OCI-LY3 (cell line): Measurements from ENCODE around the gene CXCR5.

ENCODE experiments used
- EZH2phosphoT487 ChIP-seq: fragments of 200-600 bp; shearing (Covaris generic); IDR thresholded peaks from 2 replicates; pipeline ENCODE4 v1.6.1; 2018; ENCODE audit warnings: antibody characterized with exemption, mixed run types, low read depth
- TF ChIP-seq, protein P1 (sequence below): fragments of 200-600, 300-600 bp; sonication (generic); IDR thresholded peaks from 2 replicates; pipeline ENCODE4 v1.5.1; 2014; ENCODE audit warnings: antibody characterized with exemption, low read length, low read depth

- TF ChIP-seq, protein P1, sequence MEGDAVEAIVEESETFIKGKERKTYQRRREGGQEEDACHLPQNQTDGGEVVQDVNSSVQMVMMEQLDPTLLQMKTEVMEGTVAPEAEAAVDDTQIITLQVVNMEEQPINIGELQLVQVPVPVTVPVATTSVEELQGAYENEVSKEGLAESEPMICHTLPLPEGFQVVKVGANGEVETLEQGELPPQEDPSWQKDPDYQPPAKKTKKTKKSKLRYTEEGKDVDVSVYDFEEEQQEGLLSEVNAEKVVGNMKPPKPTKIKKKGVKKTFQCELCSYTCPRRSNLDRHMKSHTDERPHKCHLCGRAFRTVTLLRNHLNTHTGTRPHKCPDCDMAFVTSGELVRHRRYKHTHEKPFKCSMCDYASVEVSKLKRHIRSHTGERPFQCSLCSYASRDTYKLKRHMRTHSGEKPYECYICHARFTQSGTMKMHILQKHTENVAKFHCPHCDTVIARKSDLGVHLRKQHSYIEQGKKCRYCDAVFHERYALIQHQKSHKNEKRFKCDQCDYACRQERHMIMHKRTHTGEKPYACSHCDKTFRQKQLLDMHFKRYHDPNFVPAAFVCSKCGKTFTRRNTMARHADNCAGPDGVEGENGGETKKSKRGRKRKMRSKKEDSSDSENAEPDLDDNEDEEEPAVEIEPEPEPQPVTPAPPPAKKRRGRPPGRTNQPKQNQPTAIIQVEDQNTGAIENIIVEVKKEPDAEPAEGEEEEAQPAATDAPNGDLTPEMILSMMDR, result peak; percentile 22
- no peak for TF ChIP-seq EZH2phosphoT487
Measured at GRCh38 chr11:118870396-118871343, 13.0 kb upstream of the CXCR5 start.
